DMS79 (cell line): ENCODE results near the gene RFX5.

Source experiments
- DNase-seq: peaks from one replicate; lab custom pipeline; 2025; lab: John Stamatoyannopoulos, UW

The RFX5 gene

DNA sequence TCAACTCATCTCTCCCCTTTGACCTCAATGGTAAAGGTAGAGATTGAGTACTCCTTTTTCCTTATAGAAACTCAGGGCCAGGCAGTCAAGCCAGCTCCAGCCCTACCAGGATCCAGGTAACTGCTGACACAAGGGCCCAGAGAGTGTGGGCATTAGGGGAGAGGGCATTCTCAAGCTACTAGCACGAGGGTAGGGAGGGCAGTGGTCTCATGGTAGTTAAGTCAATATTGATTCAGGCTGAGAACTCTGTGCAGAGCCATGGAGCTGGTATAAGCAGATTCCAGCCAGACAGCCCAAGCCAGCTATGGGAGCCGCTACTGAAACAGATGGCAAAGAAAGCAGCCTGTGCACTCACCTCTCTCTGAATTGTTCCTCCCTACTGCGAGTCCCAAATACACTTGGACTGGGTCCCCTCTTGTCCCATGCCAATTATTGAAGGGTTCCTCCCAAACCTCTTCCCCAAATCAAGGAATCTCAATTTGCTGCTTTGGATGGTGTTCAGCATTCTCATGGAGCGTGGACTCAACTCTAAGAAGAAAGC, 22.6 kb downstream of the RFX5 start:
- DNase-seq = no peak

DNA sequence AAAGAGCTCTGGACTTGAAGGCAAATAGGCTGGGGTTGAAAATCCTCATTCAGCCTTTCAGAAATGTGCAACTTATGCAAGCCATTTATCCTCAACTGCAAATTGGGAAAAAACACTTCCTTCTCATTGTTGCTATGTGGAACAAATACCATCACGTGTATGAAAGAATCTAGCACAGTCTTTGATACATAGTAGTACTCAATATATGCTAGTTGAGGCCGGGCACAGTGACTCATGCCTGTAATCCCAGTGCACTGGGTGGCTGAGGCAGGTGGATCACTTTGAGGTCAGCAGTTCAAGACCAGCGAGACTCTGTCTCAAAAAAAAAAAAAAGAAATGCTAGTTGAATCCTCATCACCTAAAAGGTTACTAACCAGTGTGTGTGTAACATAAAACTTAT, 28.1 kb downstream of the RFX5 start:
- DNase-seq = no peak

DNA sequence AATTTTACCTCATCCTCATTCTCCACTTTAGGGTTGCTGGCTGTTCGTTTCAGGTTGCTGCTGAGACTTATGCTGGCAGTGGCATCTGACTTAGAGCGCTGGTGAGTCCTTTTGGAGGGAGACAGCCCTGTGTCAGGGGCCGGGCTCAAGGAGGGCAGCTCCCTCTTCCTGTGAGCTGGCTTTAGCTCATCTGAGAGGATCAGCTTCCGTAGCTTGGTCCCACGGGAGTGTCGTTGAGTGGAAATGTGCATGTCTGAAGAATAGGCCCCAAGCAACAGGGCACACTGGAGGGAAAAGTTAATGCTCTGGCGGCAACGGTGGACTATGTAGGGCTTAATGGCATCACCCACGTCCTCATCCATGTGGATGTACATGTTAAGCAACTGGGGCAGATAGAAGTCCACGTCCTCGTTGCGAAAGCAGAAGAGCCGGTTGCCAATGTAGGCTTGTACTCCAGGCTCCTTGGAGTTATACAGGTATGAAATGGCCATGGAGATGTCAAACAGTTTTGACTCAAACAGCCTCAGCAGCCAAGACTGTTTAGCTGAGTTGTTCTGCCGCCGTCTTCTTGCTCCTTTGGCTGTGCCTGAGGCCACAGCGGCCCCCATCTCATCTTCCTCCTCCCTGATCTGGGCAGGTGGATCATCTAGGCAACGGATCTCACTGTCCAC, 31.4 kb downstream of the RFX5 start:
- DNase-seq = no peak

DNA sequence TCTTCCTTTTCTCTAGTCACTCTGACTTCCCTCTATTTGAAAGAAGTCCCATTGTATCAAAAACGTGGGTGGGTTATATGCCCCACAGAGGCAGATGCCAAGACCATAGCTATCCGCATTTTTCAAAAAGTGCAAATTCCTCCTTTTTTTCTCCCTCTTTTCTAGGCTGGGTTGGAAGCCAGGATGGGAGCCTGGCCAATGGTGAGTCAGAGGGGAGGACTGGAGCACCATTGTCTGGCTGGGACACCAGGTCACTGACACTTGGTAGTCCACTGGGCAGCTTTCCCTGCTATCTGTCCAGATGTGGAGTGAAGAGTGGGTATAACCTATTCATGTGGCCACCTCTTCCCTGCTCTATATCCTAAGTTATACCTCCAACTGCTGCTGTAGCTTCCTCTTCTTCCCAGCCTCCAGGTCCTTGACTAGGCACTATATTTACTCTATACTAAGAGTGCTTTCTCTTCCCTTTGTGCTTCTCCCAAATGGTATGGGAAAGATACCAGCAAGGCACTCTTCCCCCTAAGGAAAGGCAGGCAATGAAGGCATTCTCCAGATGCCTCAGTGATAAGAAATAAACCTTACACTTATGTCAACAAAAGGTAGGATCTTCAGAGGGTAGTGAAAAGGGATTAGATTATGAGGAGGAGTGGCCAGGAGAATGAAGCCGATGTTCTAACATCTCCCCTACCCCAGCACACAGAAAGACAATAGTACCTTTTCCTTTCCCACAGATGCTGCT, 32.7 kb downstream of the RFX5 start:
- no peak for DNase-seq

DNA sequence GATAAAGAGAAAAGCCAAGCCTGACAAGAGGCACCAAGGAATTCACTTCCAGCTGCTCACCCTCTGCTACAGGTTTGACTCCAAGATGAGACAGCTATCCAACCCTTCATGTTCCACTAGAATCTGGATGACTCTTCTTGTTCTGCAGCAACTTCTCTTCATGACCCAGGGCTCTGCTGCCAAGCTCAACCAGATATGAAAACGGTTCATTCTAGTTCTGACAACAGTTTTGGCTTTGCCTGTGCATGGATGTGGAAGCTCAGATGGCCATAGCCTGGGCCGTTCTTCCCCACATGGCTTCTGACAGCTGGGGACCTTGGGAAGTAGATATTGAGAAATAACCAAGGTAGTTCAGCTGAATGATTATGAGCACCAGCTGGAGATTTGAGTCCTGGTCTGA, 33.6 kb downstream of the RFX5 start:
- no peak for DNase-seq

DNA sequence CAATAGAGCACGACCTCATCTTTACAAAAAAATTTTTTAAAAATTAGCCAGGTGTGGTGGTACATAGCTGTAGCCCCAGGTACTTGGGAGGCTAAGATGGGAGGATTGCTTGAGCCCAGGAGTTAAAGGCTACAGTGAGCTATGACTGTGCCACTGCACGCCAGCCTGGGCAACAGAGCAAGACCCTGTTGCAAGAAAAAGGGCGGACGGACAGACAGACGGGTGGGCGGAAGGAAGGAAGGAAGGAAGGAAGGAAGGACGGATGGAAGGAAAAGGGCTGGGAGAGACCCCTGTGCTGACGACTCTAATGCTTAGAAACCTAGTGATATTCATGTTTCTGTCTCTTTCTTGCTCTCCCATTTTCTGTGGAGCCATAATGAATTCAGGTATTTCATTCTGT, 34.2 kb downstream of the RFX5 start:
- no peak for DNase-seq

DNA sequence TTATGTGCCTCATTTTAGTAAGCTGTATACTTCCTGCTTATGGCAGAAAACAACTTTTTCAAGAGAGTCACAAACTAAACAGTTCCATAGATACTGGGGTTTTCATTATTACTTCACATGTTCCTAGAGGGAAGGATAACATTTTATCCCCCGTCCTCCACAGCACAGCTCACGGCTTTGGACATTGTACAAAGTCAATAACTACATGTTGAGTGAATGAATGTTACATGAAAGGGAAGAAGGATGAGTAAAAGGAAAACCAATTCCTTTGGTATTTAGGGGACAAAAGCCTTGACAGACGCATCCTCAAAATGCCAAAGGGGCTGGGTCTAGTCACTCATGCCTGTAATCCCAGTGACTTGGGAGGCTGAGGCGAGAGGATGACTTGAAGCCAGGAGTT, 34.6 kb downstream of the RFX5 start:
- no peak for DNase-seq

DNA sequence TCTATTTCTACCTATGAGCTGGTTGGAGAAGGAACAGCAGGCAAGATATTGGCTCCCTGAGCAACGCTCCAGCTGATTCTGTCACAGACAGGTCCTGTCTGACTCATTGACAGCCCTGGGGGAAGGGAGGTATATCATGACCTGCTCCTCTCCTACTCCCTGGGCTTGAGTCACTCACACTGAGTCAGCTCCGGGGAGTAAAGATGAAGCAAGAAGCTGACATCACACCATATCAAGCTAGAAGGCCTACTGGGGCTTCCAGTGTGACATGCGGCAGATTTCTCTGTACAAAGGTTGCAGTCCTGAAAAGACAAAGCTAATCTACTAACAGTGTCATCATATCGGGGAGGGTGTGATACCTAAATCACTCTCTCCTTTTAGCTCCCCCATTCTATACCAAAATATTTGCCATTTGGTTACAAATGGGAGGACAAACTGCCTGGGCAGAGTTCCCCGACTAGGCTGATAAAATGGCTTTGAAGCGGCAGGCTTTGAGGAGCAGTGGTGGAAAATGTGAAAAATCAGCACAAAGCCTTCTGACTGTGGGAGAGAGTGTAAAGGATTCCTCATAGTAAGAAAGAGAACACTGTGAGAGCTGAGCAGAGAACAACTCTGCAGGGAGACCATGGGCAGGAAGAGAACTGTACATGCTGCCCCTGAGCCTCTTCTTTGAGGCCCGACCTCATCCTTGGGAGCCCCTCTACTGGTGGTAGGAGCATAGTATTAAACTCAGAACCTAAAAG, 35.3 kb downstream of the RFX5 start:
- no peak for DNase-seq

DNA sequence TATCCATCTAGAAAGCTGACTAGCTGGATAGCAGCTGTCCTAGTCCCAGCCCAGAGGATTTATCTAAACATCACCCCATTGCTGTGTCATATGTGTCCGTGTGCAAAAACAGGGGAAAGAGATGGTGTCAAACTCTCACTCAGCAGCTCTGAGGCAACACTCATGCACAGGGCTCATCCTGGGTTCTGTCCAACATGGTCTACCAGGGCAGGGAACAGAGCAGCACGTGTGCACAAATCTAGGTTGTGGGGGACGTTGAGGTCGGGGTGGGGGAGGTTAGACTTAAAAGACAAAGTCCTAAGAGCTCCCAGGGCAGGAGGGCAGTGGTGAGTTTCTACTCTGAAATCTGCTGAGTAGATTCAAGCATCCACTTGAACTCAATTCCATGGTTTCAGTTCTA, 36.0 kb downstream of the RFX5 start:
- DNase-seq = no peak

DNA sequence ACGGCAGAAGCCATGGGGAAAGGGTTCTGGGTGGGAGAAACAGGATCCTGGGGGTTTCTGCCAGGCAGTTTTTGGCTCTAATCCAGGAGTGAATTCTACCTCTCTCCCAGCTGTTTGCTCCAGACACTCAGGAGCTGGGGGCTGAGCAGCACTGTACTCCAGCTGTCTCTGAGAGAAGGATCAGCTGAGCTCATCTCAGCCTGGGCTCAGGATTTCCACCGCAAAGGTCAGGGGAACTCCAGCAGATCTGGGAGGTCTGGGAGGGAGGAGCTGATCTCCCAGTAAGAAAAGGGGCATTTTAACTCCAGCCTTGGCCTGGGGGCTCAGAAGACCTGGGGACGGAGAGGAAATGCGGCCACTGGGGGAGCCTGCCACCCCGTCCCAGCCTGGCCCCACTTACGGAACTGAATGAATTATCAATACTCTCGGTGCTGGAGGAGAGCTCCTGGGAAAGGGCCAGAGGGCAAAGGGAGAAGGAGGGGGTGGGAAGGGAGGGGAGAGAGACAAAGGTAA, 37.2 kb downstream of the RFX5 start:
- no peak for DNase-seq

DNA sequence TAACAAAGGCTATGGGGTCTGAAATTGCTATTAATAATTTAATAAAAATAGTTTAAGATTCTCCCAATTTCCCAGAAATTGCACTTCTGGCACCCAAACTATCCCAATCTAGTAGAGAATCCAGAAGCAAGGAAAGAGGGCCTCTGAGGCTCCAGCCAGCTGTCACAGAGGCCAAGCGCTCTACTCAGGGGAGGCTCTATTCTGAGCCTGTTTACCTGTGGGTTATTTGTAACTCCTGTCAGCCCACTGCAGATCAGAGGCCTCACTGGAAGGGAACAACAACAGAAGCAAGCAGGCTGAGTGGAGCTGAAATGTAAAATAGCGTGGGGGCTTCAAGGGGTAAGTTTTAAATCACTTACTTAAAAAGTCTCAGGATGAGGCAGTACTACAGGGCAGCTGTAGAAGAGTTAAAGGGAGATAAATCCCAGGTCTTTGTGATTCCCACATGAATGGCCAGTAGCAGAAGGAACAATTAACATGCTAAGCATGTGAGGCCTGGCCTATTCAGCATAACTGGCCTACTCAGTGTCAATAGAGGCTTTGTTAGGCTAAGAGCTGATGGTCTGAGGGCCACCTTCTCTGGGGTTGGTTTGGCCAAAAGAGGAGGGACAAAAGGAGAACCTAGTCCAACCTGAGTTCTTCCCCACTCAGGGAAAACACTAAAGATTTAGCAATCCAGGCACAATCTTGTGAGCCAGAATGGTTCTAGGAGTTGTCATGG, 52.1 kb downstream of the RFX5 start:
- DNase-seq = no peak

DNA sequence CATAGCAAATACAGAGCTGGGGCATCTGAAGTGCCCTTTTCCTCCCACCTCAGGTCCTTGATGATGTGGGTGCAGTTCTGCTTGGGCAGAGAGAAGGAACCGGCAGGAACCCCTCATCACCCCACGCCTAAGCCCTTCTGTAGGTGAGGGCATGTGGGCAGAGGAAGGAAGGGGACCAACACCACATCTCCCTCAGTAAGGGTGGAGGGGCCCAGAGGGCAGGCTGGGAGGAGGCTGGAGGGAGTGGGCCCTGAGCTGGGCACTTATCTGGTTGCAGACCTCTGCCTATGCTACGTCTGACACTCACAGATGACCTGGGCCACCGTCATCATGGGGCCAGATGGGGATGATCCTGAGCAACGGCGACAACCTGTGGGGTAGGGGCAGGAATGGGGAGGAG, 54.0 kb downstream of the RFX5 start:
- no peak for DNase-seq

DNA sequence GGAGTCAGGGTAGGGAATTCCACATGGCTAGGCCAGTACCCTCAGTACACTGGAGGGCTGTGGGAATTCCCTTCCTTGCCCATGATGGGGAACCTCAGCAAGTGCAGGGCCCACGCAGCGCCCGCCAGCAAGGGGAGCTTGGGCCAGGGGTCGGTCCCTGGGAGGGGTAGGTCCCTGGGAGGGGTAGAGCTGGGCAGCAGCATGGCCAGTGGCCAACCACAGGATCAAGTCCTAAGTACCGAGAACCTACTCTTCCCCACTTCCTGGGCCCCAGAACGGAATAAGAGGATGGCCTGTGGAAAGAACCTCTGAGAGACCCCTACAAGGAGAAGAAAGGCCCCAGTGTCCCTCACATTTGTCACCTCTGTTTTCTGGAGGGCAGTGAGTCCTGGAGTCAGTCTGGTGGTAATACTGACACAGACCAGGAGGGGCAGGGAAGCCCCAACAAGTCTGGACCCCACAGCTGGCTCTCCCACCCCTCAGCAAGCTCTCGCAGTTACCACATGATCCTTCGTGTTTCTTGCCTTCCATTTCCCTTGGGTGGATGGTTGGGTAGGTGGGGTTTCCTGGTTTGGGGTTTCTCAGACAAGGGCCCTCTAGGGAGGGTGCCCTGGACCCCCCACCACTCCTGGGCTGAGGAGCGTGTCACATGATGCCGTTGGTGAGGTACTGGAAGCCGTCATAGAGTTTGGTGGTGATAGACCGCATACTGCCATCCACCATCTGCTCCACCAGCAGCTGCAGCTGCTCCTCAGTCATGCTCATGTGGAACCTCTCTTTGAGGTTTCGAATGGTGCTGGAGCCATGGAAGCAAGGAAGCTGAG, 54.6 kb downstream of the RFX5 start:
- DNase-seq = no peak

DNA sequence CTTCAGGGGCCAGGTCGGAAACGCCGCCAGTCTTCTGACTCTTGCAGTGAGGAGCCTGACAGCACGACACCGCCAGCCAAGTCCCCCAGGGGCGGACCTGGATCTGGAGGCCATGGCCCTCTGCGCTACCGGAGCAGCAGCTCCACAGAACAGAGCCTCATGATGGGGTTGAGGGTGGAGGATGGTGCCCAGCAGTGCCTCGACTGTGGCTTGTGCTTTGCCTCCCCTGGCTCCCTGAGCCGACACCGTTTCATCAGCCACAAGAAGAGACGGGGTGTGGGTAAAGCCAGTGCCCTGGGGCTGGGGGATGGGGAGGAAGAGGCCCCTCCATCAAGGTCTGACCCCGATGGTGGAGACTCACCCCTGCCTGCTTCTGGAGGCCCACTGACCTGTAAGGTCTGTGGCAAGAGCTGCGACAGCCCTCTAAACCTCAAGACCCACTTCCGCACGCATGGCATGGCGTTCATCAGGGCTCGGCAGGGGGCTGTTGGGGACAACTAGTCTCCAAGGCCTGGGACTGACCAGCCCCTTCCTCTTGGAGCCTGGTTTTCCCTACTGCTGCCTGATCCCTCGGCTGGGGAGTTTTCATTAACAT, 56.2 kb downstream of the RFX5 start:
- no peak for DNase-seq
